HEK293 (cell line): ENCODE data around the gene UBE2V1.
A peak's percentile ranks its signal among the peaks of the same experiment; 100 is the strongest.

Experiments used
- CTCF ChIA-PET: fragments of 350-600 bp; formaldehyde crosslinking; extraction: SDS; loops from one replicate; lab custom pipeline; 2021; ENCODE audit warnings: antibody characterized with exemption; lab: Yijun Ruan, JAX
- POLR2A ChIA-PET: fragments of 300-600 bp; formaldehyde crosslinking; extraction: SDS; loops from one replicate; lab custom pipeline; 2020; ENCODE audit warnings: antibody characterized with exemption, inconsistent platforms; lab: Yijun Ruan, JAX
- H3K27ac ChIP-seq: fragments of 200-500 bp; sonication (Bioruptor generic); 2 replicates; pipeline ENCODE4 v1.5.1; 2014; ENCODE audit warnings: low read depth, low read length, control low read depth, inconsistent platforms; ENCODE audit errors: extremely low read depth
- H3K36me3 ChIP-seq, 2 experiments: fragments of 200-500 bp in 1 of 2; sonication (Bioruptor generic) in 1 of 2; 1 replicate in 1 of 2; 2 replicates in 1 of 2; pipeline ENCODE4 v1.5.1; 2014 to 2017; ENCODE audit warnings: inconsistent platforms in 2 of 2, low read length in 2 of 2; ENCODE audit not compliant: control insufficient read depth in 2 of 2, insufficient read depth in 1 of 2
- H3K4me1 ChIP-seq: fragments of 200-500 bp; sonication (Bioruptor generic); 2 replicates; pipeline ENCODE4 v1.5.1; 2014; ENCODE audit warnings: mild to moderate bottlenecking, low read length, inconsistent platforms; ENCODE audit not compliant: control insufficient read depth, insufficient read depth
- H3K4me3 ChIP-seq: 2 replicates; pipeline ENCODE4 v1.5.1; 2011; ENCODE audit warnings: low read depth, mild to moderate bottlenecking, control low read depth, low read length, moderate library complexity
- H3K9me3 ChIP-seq: fragments of 200-500 bp; sonication (Bioruptor generic); 2 replicates; pipeline ENCODE4 v1.5.1; 2014; ENCODE audit warnings: low read depth, low read length, inconsistent platforms; ENCODE audit not compliant: control insufficient read depth, insufficient read depth
- HOXC10 ChIP-seq: sonication (generic); formaldehyde crosslinking; IDR thresholded peaks from 2 replicates; pipeline ENCODE4 v1.8.1; 2023; ENCODE audit warnings: mild to moderate bottlenecking, missing genetic modification reagents
- MEIS1 ChIP-seq: sonication (generic); formaldehyde crosslinking; IDR thresholded peaks from 2 replicates; pipeline ENCODE4 v1.8.1; 2022; ENCODE audit warnings: missing genetic modification reagents, mild to moderate bottlenecking, borderline replicate concordance
- PRDM1 ChIP-seq: fragments of 450-650 bp; formaldehyde crosslinking; IDR thresholded peaks from 2 replicates; pipeline ENCODE4; 2016; ENCODE audit warnings: missing biosample characterization, missing genetic modification characterization
- SP7 ChIP-seq: fragments of 450-650 bp; formaldehyde crosslinking; IDR thresholded peaks from 2 replicates; pipeline ENCODE4 v1.5.1; 2016; ENCODE audit warnings: missing biosample characterization, missing genetic modification characterization
- ZBTB7A ChIP-seq: fragments of 450-650 bp; formaldehyde crosslinking; IDR thresholded peaks from 2 replicates; pipeline ENCODE4 v1.5.1; 2016; ENCODE audit warnings: low read depth, missing biosample characterization, missing genetic modification characterization
- ZNF184 ChIP-seq: fragments of 450-650 bp; IDR thresholded peaks from 2 replicates; pipeline ENCODE4 v1.5.1; 2018; ENCODE audit warnings: missing biosample characterization, mild to moderate bottlenecking, missing genetic modification characterization
- ZNF2 ChIP-seq: fragments of 450-650 bp; formaldehyde crosslinking; IDR thresholded peaks from 2 replicates; pipeline ENCODE4 v1.5.1; 2016; ENCODE audit warnings: missing biosample characterization, missing genetic modification characterization
- ZNF404 ChIP-seq: fragments of 450-650 bp; formaldehyde crosslinking; IDR thresholded peaks from 2 replicates; pipeline ENCODE4 v1.5.1; 2017; ENCODE audit warnings: missing biosample characterization, missing genetic modification characterization
- ZNF600 ChIP-seq: fragments of 450-650 bp; formaldehyde crosslinking; IDR thresholded peaks from 2 replicates; pipeline ENCODE4 v1.5.1; 2016; ENCODE audit warnings: missing biosample characterization, missing genetic modification characterization
- ZNF623 ChIP-seq: fragments of 450-650 bp; formaldehyde crosslinking; IDR thresholded peaks from 2 replicates; pipeline ENCODE4 v1.5.1; 2016; ENCODE audit warnings: missing biosample characterization, missing genetic modification characterization
- ZNF76 ChIP-seq: fragments of 450-650 bp; formaldehyde crosslinking; IDR thresholded peaks from 2 replicates; pipeline ENCODE4; 2016; ENCODE audit warnings: low read depth, missing biosample characterization, missing genetic modification characterization, borderline replicate concordance
- ZSCAN18 ChIP-seq: fragments of 450-650 bp; formaldehyde crosslinking; IDR thresholded peaks from 2 replicates; pipeline ENCODE4 v1.5.1; 2016; ENCODE audit warnings: missing biosample characterization, missing genetic modification characterization
- TF ChIP-seq, protein P1 (sequence below): fragments of 450-650 bp; formaldehyde crosslinking; conservative IDR thresholded peaks from 2 replicates; pipeline ENCODE4 v1.5.1; 2016; ENCODE audit warnings: low read depth, missing biosample characterization, missing genetic modification characterization

Gene UBE2V1

DNA sequence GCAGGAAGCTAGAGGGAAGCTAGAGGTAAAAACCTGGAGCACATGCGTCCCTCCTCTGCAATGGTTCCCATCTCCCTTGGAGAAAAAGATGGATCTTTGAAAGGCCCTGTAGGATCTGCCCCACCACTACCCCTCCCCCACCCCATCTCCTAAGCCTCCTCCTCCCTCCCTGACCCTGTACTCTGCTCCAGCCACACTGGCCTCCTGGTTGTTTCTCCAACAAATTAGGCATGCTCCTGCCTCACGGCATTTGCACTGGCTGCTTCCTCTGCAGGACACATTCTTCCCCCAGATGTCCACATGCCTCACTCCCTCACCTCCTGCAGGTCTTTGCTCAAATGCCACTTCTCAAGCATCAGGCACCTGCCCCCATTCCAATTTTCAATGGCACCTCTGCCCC lies 45.5 kb downstream of the UBE2V1 start:
- Histone ChIP-seq H3K9me3 (no peaks in the 10 kb centered on the region), H3K4me1 (no peaks in the 10 kb centered on the region), H3K4me3 (no peak overlapping the region), H3K36me3 (no peaks in the 10 kb centered on the region)
- ChIA-PET POLR2A (interaction anchor here (0.6 kb wide), 1 partner anchor 167 kb away, joined by 6 read pairs; no protein-coding TSS in a partner anchor), CTCF (interaction anchor here (2.1 kb wide), 1 partner anchor 88 kb away, joined by 21 read pairs; no protein-coding TSS in a partner anchor)
- peak; percentile 71 for TF ChIP-seq ZNF623
- TF ChIP-seq ZNF184: no peak
- TF ChIP-seq, all 188 proteins: peak for 1
- H3K27ac ChIP-seq: no peak overlapping the region

GRCh38 chr20:50067018-50067417 lies 45.9 kb downstream of the UBE2V1 start:
- no peaks in the 10 kb centered on the region for H3K4me1 ChIP-seq
- no peaks in the 10 kb centered on the region for H3K9me3 ChIP-seq
- no peak overlapping the region for H3K4me3 ChIP-seq
- ChIA-PET POLR2A (interaction anchor here (0.6 kb wide), 1 partner anchor 167 kb away, joined by 6 read pairs; no protein-coding TSS in a partner anchor), CTCF (interaction anchor here (0.5 to 2.1 kb wide), 3 partner anchors 71 to 107 kb away, joined by 3 to 21 read pairs (median 5); no protein-coding TSS in a partner anchor)
- no peaks in the 10 kb centered on the region for H3K36me3 ChIP-seq
- no peak for TF ChIP-seq MEIS1 (CRISPR knock-in tag)
- no peak for TF ChIP-seq ZNF76
- no peak for TF ChIP-seq ZNF404
- no peak for TF ChIP-seq HOXC10 (CRISPR knock-in tag)
- TF ChIP-seq ZNF600: peak; percentile 69
- no peak for TF ChIP-seq PRDM1 (tag by site-specific recombination)
- no peak overlapping the region for H3K27ac ChIP-seq

DNA sequence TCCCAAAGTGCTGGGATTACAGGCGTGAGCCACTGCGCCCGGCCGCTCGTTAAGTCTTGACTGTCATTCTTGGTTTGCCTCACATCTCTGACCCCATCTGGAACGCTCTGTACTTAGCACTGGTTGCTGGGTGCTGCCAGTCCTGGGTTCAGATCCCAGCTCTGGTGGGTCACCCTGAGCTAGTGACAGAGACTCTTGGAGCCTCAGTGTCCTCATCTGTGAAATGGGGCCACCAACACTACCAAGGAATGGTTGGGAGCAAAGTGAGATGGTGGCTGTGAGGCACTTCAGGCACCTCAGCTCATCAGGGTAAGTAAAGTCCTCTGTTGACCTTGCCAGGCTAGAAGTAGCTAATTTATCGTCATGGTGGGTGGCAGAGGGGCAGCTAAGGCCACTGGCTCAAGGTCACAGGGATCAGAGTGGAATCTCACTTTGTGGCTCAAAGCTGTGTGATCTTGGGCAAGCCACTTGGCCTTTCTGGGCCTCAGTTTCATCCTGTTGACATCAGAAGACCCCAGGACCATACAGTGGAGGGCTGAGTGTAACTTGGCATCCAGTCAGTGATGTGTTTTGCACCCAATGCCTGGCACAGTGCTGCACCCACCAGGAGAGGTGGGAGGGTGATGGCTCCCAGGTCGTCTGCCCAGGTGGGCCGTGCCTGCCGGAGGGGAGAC lies 46.7 kb downstream of the UBE2V1 start:
- CTCF ChIA-PET: interaction anchor here (0.5 to 2.1 kb wide), 4 partner anchors 70 to 107 kb away, joined by 3 to 21 read pairs (median 4); no protein-coding TSS in a partner anchor
- no peaks in the 10 kb centered on the region for H3K4me1 ChIP-seq
- no peak overlapping the region for H3K4me3 ChIP-seq
- POLR2A ChIA-PET: interaction anchor here (0.6 kb wide), 1 partner anchor 204 kb away, joined by 5 read pairs; no protein-coding TSS in a partner anchor
- TF ChIP-seq ZBTB7A: no peak
- TF ChIP-seq, protein P1, sequence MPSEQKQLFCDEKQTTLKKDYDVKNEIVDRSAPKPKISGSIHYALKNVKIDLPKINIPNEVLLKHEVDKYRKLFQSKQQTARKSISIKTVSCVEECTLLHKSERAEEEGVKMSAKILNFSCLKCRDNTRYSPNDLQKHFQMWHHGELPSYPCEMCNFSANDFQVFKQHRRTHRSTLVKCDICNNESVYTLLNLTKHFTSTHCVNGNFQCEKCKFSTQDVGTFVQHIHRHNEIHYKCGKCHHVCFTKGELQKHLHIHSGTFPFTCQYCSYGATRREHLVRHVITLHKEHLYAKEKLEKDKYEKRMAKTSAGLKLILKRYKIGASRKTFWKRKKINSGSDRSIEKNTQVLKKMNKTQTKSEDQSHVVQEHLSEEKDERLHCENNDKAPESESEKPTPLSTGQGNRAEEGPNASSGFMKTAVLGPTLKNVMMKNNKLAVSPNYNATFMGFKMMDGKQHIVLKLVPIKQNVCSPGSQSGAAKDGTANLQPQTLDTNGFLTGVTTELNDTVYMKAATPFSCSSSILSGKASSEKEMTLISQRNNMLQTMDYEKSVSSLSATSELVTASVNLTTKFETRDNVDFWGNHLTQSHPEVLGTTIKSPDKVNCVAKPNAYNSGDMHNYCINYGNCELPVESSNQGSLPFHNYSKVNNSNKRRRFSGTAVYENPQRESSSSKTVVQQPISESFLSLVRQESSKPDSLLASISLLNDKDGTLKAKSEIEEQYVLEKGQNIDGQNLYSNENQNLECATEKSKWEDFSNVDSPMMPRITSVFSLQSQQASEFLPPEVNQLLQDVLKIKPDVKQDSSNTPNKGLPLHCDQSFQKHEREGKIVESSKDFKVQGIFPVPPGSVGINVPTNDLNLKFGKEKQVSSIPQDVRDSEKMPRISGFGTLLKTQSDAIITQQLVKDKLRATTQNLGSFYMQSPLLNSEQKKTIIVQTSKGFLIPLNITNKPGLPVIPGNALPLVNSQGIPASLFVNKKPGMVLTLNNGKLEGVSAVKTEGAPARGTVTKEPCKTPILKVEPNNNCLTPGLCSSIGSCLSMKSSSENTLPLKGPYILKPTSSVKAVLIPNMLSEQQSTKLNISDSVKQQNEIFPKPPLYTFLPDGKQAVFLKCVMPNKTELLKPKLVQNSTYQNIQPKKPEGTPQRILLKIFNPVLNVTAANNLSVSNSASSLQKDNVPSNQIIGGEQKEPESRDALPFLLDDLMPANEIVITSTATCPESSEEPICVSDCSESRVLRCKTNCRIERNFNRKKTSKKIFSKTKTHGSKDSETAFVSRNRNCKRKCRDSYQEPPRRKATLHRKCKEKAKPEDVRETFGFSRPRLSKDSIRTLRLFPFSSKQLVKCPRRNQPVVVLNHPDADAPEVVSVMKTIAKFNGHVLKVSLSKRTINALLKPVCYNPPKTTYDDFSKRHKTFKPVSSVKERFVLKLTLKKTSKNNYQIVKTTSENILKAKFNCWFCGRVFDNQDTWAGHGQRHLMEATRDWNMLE (tag by site-specific recombination): no peak
- TF ChIP-seq ZNF2 (tag by site-specific recombination): no peak
- no peak for TF ChIP-seq ZSCAN18
- TF ChIP-seq SP7: no peak
- no peaks in the 10 kb centered on the region for H3K36me3 ChIP-seq
- no peak overlapping the region for H3K27ac ChIP-seq
- H3K9me3 ChIP-seq: no peaks in the 10 kb centered on the region
